Lower leg skin (tissue), 4 donors: ENCODE data around the gene SLC9B2. TPM values are rescaled to one million over a fixed set of nuclear protein-coding genes. Genes with fewer than 3 reads are reported as not detected.

Source experiments
- DNase-seq, 2 donors: peaks; one replicate each; pipeline ENCODE4 v3.0.0-alpha.2; 2019; ENCODE audit warnings: low spot score in 2 of 2
- H3K4me3 ChIP-seq: fragments of 200-600 bp; sonication (generic); 2 replicates; pipeline ENCODE4 v1.5.1; 2017; ENCODE audit warnings: mild to moderate bottlenecking, low read depth; ENCODE audit not compliant: poor library complexity, severe bottlenecking
- CTCF ChIP-seq, 3 donors: fragments of 450-650 bp; IDR thresholded peaks; one replicate each; pipeline ENCODE4 v1.5.1; 2016; ENCODE audit warnings: antibody characterized with exemption in 3 of 3, mild to moderate bottlenecking in 3 of 3, moderate library complexity in 2 of 3
- POLR2A ChIP-seq, 2 donors: fragments of 450-650 bp; IDR thresholded peaks; one replicate each; pipeline ENCODE4 v1.6.1; 2016 to 2017; ENCODE audit warnings: antibody characterized with exemption in 2 of 2, mild to moderate bottlenecking in 1 of 2, moderate library complexity in 1 of 2
- WGBS, 2 donors: methylation state at CpG; one replicate each; pipeline ENCODE4 v1.1.5; 2018; 5-methylcytosine and 5-hydroxymethylcytosine counted together
- intact Hi-C: fragments of 100-400 bp; cut with DNase I; formaldehyde crosslinking; loops from one replicate; pipeline ENCODE4 v1.15.0; 2023; ENCODE audit warnings: low total_unique reads
- total RNA-seq, 4 donors: library from RNA; depleted of rRNA; stranded (reverse); fragments of >200 nt; gene quantifications; one replicate each; pipeline ENCODE4 v1.1.0, GENCODE V29; 2016

The SLC9B2 gene
- total RNA-seq, 4 donors from 2014 or later: 1.3 to 4.3 (median 2.8) TPM

GRCh38 chr4:103086551-103086950, 10.0 kb upstream of the SLC9B2 start:
- intact Hi-C loops: no loop called here
- WGBS, 2 donors: 80 to 82% methylated on average over 1 of the region's 1 CpG
- no peak for DNase-seq
- no peak overlapping the region for H3K4me3 ChIP-seq
- TF ChIP-seq CTCF (IDR thresholded peaks at IDR 0.05) (no peak), POLR2A (IDR thresholded peaks at IDR 0.05) (no peak)

GRCh38 chr4:103085555-103086196, 9.1 kb upstream of the SLC9B2 start:
- no peak overlapping the region for H3K4me3 ChIP-seq
- 95 to 98% methylated on average over 2 of the region's 2 CpGs for WGBS, 2 donors
- intact Hi-C loops: no loop called here
- no peak for TF ChIP-seq POLR2A (IDR thresholded peaks at IDR 0.05)
- no peak for TF ChIP-seq CTCF (IDR thresholded peaks at IDR 0.05)
- DNase-seq: no peak

GRCh38 chr4:103079621-103080020, 3.1 kb upstream of the SLC9B2 start:
- intact Hi-C loops: no loop called here
- 95 to 97% methylated on average over 1 of the region's 1 CpG for WGBS, 2 donors
- DNase-seq: no peak

GRCh38 chr4:103075894-103076746, 441 bp downstream of the SLC9B2 start:
- DNase-seq: peak; percentile 39 to 92
- no peak for TF ChIP-seq POLR2A (IDR thresholded peaks at IDR 0.05)
- TF ChIP-seq CTCF (IDR thresholded peaks at IDR 0.05): no peak
- H3K4me3 ChIP-seq: peak overlapping the region; percentile 47
- 0% methylated on average over 36 to 61 of the region's 82 CpGs for WGBS, 2 donors
- intact Hi-C loops: no loop called here

More at GRCh38 chr4:103079621-103080020, 3.1 kb upstream of the SLC9B2 start:
- H3K4me3 ChIP-seq: no peak overlapping the region
- TF ChIP-seq POLR2A (IDR thresholded peaks at IDR 0.05) (no peak), CTCF (IDR thresholded peaks at IDR 0.05) (no peak)

- peak overlapping the region; percentile 47 for H3K4me3 ChIP-seq
- intact Hi-C loops: no loop called here
- WGBS, 2 donors: 27 to 29% methylated on average over 4 of the region's 4 CpGs
- TF ChIP-seq POLR2A (IDR thresholded peaks at IDR 0.05) (no peak), CTCF (IDR thresholded peaks at IDR 0.05) (peak in 1 of 3 donors; percentile 39)
- DNase-seq: no peak
Measured at GRCh38 chr4:103075435-103075893, 1.1 kb downstream of the SLC9B2 start.
